Activated T-helper 17 cell treated with anti-CD3 and anti-CD28 coated beads, Interleukin-2, amount 50 U/mL, for 72 hours (primary cell): ENCODE measurements around the gene SLC37A3. TPM values are rescaled to one million over a fixed set of nuclear protein-coding genes. Genes with fewer than 3 reads are reported as not detected.
"Not testable (repeated sequence)": the region's sequence is repeated elsewhere in the genome, so short reads cannot be mapped to it uniquely, and the experiment has no call there.

Experiments
- ATAC-seq: fragments of 150-1000 bp; cut with Tn5 transposase; replicated peaks from 2 replicates; pipeline ENCODE4 v1.10.0; 2021; ENCODE audit warnings: mild to moderate bottlenecking, moderate library complexity
- H3K27ac Mint-ChIP-seq: one replicate; pipeline ENCODE4 v1.8.0; 2022; ENCODE audit warnings: mixed read lengths
- H3K27me3 Mint-ChIP-seq: one replicate; pipeline ENCODE4 v1.8.0; 2022; ENCODE audit warnings: mixed read lengths
- H3K36me3 Mint-ChIP-seq: one replicate; pipeline ENCODE4 v1.8.0; 2022; ENCODE audit warnings: low read depth, mild to moderate bottlenecking, mixed read lengths
- H3K4me1 Mint-ChIP-seq: one replicate; pipeline ENCODE4 v1.8.0; 2022; ENCODE audit warnings: mixed read lengths
- H3K4me3 Mint-ChIP-seq: one replicate; pipeline ENCODE4 v1.8.0; 2022; ENCODE audit warnings: mild to moderate bottlenecking, mixed read lengths
- H3K9me3 Mint-ChIP-seq: one replicate; pipeline ENCODE4 v1.8.0; 2022; ENCODE audit warnings: mixed read lengths
- total RNA-seq, 2 donors: library from RNA; stranded (reverse); gene quantifications; one replicate each; pipeline ENCODE4 v1.2.3, GENCODE V29; 2022

SLC37A3 gene
- total RNA-seq, 2 donors from 2014 or later, result 41.8 to 55.1 TPM

DNA sequence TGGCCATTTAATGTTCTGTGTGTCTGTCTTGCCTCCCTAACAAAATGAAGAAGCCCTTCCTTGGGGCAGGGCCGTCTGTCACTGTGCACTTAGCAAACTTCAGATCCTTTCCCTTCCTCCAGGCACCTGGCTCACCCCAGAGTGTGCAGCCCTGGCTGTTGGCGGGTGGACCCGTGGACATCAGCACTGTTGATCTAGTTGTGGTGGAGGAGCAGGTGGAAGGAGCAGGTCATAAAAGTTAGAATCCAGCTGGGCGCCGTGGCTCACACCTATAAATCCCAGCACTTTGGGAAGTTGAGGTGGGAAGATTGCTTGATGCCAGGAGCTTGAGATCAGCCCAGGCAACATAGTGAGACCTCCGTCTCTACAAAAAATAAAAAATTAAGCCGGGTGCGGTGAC, 18.2 kb upstream of the SLC37A3 start:
- no peak overlapping the region for H3K27ac Mint-ChIP-seq
- no peaks in the 10 kb centered on the region for H3K27me3 Mint-ChIP-seq
- no peaks in the 10 kb centered on the region for H3K4me1 Mint-ChIP-seq
- H3K9me3 Mint-ChIP-seq, result no peaks in the 10 kb centered on the region
- no peak for ATAC-seq
- no peak overlapping the region for H3K4me3 Mint-ChIP-seq
- H3K36me3 Mint-ChIP-seq, result peaks cover 25% of the 10 kb centered on the region

DNA sequence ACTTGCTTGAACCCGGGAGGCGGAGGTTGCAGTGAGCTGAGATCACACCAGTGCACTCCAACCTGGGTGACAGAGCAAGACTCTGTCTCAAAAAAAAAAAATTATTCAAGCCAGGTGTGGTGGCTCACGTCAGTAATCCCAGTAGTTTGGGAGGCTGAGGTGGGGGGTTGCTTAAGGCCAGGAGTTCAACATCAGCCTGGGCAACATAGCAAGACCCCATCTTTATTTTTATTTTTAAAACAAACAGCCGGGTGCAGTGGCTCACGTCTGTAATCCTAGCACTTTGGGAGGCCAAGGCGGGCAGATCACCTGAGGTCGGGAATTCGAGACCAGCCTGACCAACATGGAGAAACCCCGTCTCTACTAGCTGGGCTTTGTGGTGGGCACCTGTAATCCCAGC, 17.5 kb upstream of the SLC37A3 start:
- not testable (repeated sequence) for H3K27ac Mint-ChIP-seq, H3K4me1 Mint-ChIP-seq, H3K4me3 Mint-ChIP-seq, H3K27me3 Mint-ChIP-seq, ATAC-seq, H3K9me3 Mint-ChIP-seq
- peaks cover 29% of the 10 kb centered on the region for H3K36me3 Mint-ChIP-seq

DNA sequence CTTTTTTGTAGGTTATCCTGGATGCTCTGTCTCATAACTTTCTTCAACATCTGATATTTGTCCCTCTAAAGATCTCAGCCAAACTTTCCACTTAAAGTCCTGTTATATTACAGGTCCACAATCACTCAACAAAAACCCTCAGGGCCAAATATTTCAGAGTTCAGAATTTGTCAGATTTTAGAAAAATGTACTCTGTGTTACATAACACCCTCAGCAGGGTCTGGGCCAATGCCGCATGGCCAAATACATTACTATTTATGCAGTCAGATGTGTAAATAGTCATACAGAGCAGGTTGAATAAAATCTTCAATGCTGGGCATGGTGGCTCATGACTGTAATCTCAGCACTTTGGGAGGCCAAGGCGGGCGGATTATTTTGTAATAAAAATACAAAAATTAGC, 17.0 kb upstream of the SLC37A3 start:
- no peak for ATAC-seq
- Mint-ChIP-seq H3K4me1 (no peaks in the 10 kb centered on the region), H3K27ac (peak overlapping the region; percentile 27), H3K27me3 (no peaks in the 10 kb centered on the region), H3K4me3 (no peak overlapping the region), H3K36me3 (peaks cover 31% of the 10 kb centered on the region), H3K9me3 (no peaks in the 10 kb centered on the region)

GRCh38 chr7:140404565-140405065, 6.3 kb upstream of the SLC37A3 start:
- H3K4me3 Mint-ChIP-seq, result peak overlapping the region; percentile 99
- H3K9me3 Mint-ChIP-seq, result no peaks in the 10 kb centered on the region
- no peaks in the 10 kb centered on the region for H3K27me3 Mint-ChIP-seq
- peak overlapping the region; percentile 99 for H3K27ac Mint-ChIP-seq
- peaks cover 12% of the 10 kb centered on the region for H3K36me3 Mint-ChIP-seq
- peaks cover 22% of the 10 kb centered on the region for H3K4me1 Mint-ChIP-seq
- ATAC-seq, result no peak

DNA sequence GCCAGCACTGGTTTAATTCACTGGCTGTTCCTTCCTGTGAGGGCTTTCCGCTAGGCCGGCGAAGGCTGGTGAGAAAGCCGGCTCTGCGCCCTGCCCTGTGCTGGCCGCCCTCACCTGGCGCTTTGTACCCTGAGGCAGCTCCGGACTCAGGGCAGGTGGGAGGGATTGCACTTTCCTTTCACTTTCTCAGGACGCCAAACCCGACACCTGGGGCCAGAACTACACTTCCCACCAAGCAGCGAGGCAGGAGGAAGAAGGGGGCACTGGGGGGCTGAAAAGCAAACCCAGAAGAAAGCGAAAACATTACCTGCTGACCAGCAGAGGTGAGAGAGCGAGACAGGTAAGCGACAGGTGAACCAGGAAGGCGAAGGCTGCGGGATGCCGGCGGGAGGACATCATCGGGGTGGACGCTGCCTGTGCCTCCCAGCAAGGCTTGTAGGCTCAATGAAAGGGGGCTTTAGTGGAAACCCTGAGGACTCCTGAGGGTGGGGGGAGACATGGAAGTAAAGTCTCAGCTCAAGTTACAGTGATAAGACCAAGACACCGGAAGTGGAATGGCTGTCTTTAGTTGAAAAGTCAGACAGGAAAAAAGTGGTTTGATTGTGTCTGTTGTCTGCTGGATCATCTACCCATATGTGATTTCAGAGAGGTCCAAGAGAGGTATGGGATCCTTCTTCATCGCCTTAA, 5.7 kb upstream of the SLC37A3 start, which contains the start of gene RAB19:
TSS of gene RAB19 (plus strand) at position 181 of the 687 bp plus-strand sequence. CDS start 3,589 bp downstream, outside the sequence.
- Mint-ChIP-seq H3K36me3 (peaks cover 12% of the 10 kb centered on the region), H3K4me3 (peak within 1 kb of the TSS; percentile 99), H3K9me3 (no peaks in the 10 kb centered on the region), H3K4me1 (peaks cover 22% of the 10 kb centered on the region), H3K27ac (peak within 1 kb of the TSS; percentile 99), H3K27me3 (no peaks in the 10 kb centered on the region)
- peak; percentile 76 for ATAC-seq

DNA sequence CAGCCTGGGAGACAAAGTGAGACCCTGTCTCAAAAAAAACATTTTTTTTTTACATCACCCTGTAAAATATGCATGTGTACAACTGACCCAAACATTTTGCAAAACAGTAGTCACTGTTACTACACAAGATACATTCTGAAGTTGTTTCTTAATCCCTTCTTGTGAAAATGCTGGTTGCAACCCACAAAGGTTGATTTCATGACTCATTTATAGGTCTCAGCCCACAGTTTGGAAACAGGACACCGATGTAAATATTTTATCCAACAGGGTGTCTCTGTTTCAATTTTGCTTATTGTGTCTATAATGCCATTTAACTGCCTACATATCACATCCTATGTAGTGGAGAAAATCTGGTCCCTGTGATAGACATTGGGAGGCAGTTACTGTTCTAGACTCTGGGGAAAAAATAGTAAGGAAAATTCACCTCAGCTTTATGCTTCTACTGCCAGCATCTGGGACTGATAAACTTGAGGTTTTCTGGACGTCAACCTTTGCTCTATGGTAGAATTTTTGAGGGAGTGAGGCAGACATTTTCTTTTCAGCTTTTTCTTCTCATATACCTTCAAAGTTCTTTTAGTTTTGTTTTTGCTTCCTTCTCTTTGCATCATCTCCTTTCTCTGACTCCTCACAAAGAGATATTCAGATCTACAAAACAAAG, 4.0 kb upstream of the SLC37A3 start:
- Mint-ChIP-seq H3K4me3 (peak overlapping the region; percentile 67), H3K27me3 (no peaks in the 10 kb centered on the region), H3K9me3 (no peaks in the 10 kb centered on the region), H3K36me3 (peaks cover 8% of the 10 kb centered on the region), H3K4me1 (peaks cover 26% of the 10 kb centered on the region), H3K27ac (peak overlapping the region; percentile 65)
- ATAC-seq, result peak; percentile 28

GRCh38 chr7:140400381-140400780, 2.1 kb upstream of the SLC37A3 start:
- no peaks in the 10 kb centered on the region for H3K27me3 Mint-ChIP-seq
- peaks cover 14% of the 10 kb centered on the region for H3K36me3 Mint-ChIP-seq
- no peak for ATAC-seq
- H3K9me3 Mint-ChIP-seq, result no peaks in the 10 kb centered on the region
- H3K4me3 Mint-ChIP-seq, result no peak overlapping the region
- no peak overlapping the region for H3K27ac Mint-ChIP-seq
- H3K4me1 Mint-ChIP-seq, result peaks cover 33% of the 10 kb centered on the region

DNA sequence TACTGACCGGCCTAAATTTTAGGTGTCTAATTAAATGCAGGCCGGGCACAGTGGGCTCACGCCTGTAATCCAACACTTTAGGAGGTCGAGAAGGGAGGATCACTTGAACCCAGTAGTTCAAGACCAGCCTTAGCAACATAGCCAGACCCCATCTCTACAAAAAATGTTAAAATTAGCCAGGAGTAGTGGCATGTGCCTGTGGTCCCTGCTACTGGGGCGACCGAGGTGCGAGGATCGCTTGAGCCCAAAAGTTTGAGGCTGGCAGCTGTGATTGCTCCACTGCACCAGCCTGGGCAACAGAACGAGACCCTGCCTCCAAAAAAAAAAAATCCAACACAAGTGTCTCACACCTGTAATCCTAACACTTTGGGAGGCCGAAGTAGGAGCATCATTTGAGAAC, 491 bp upstream of the SLC37A3 start:
- H3K27ac Mint-ChIP-seq, result peak overlapping the region; percentile 92
- no peaks in the 10 kb centered on the region for H3K9me3 Mint-ChIP-seq
- H3K4me1 Mint-ChIP-seq, result peaks cover 24% of the 10 kb centered on the region
- no peaks in the 10 kb centered on the region for H3K27me3 Mint-ChIP-seq
- peaks cover 14% of the 10 kb centered on the region for H3K36me3 Mint-ChIP-seq
- no peak for ATAC-seq
- H3K4me3 Mint-ChIP-seq, result peak overlapping the region; percentile 93

DNA sequence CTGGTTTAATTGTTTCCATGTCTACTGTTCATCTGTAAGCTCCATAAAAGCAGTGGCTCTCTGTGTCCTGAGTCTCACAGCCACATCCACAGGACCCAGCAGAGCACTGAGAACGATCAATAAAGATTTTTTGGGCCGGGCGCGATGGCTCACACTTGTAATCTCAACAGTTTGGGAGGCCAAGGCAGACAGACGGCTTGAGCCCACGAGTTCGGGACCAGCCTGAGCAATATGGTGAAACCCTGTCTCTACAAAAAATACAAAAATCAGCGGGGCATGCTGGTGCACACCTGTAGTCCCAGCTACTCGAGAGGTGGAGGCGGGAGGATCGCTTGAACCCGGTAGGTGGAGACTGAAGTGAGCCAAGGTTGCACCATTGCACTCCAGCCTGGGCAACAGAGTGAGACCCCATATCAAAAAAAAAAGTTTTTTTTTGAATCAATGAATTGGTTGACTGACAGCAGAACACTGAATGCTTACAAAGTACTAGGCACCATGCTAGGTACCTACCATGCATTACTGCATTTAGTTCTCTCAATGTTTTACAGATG, 4.5 kb downstream of the SLC37A3 start:
- no peaks in the 10 kb centered on the region for H3K9me3 Mint-ChIP-seq
- peaks cover 11% of the 10 kb centered on the region for H3K4me1 Mint-ChIP-seq
- peaks cover 14% of the 10 kb centered on the region for H3K36me3 Mint-ChIP-seq
- H3K27ac Mint-ChIP-seq, result no peak overlapping the region
- no peak for ATAC-seq
- no peaks in the 10 kb centered on the region for H3K27me3 Mint-ChIP-seq
- no peak overlapping the region for H3K4me3 Mint-ChIP-seq

DNA sequence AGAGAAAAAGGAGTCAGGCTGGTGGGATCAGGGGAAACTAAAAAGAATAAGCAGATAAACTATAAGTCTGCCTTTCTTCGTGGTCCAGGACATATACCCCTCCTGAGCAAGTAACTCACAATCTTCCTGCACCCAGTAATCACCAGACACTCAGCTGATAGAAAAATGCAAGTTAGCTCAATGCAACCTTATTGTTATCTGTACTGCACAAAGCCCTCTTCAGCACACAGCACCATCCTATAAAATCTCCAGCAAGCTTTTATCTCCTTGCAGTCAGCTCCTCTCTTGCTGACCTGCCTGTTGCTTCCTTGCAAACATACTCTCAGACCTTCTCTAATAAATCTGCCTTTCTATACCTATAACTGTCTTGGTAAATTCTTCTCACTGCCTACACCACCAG, 6.7 kb downstream of the SLC37A3 start:
- Mint-ChIP-seq H3K36me3 (peaks cover 7% of the 10 kb centered on the region), H3K4me3 (no peak overlapping the region), H3K27ac (no peak overlapping the region), H3K9me3 (no peaks in the 10 kb centered on the region), H3K27me3 (no peaks in the 10 kb centered on the region), H3K4me1 (peaks cover 6% of the 10 kb centered on the region)
- no peak for ATAC-seq

- no peak overlapping the region for H3K4me3 Mint-ChIP-seq
- H3K9me3 Mint-ChIP-seq, result no peaks in the 10 kb centered on the region
- peaks cover 5% of the 10 kb centered on the region for H3K36me3 Mint-ChIP-seq
- ATAC-seq, result peak; percentile 59
- no peak overlapping the region for H3K27ac Mint-ChIP-seq
- H3K4me1 Mint-ChIP-seq, result no peaks in the 10 kb centered on the region
- no peaks in the 10 kb centered on the region for H3K27me3 Mint-ChIP-seq
Observed at GRCh38 chr7:140390466-140391190, 7.7 kb downstream of the SLC37A3 start.

- peaks cover 5% of the 10 kb centered on the region for H3K4me1 Mint-ChIP-seq
- no peaks in the 10 kb centered on the region for H3K27me3 Mint-ChIP-seq
- H3K36me3 Mint-ChIP-seq, result peaks cover 11% of the 10 kb centered on the region
- H3K27ac Mint-ChIP-seq, result no peak overlapping the region
- H3K9me3 Mint-ChIP-seq, result no peaks in the 10 kb centered on the region
- no peak overlapping the region for H3K4me3 Mint-ChIP-seq
- ATAC-seq, result peak; percentile 51
Observed at GRCh38 chr7:140390034-140390433, 8.3 kb downstream of the SLC37A3 start.

DNA sequence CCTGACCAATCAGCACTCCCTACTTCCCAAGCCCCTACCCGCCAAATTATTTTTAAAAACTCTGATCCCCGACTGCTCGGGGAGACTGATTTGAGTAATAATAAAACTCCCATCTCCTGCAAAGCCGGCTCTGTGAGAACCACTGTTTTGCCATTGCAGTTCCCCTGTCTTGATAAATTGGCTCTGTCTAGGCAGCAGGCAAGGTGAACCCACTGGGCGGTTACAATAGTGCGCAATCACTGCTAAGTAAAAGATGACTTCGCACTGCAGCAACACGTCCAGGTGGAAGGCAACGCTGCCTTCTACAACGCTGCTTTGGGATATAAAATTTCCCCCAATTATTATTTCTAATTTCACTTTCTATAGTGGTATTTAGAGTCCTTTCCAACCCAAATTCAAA, 8.9 kb downstream of the SLC37A3 start:
- peaks cover 11% of the 10 kb centered on the region for H3K36me3 Mint-ChIP-seq
- H3K4me3 Mint-ChIP-seq, result no peak overlapping the region
- ATAC-seq, result no peak
- H3K27ac Mint-ChIP-seq, result no peak overlapping the region
- peaks cover 10% of the 10 kb centered on the region for H3K4me1 Mint-ChIP-seq
- H3K27me3 Mint-ChIP-seq, result no peaks in the 10 kb centered on the region
- H3K9me3 Mint-ChIP-seq, result no peaks in the 10 kb centered on the region

DNA sequence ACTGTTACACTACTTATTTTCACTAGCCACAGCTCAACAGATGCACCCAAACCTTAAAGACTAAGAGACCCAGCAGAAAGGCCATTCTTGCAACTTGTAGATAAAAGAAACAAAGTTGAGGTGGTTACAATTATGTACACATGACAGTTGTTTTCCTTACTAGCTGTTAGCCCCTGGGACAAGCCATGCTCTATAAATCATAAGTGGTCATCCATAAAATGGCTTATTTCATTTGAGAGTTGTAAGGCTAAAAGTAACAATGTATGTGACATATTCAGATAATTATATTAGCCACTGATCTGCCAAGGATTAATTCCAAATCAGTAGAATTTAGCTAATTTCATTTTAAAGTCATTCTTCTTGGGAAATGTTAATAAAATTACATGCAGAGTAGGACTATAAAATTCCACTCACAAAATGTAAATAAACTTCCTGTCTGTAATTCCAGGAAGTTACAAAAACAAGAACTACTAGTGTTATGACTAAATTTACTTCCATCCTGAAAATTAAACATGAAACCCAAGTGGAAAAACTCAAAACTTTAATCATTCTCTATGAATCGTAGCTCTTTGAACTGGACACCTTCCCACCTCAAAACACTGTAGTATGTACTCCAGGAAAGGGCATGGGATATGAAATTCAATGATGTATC, 13.3 kb downstream of the SLC37A3 start:
- H3K36me3 Mint-ChIP-seq, result peaks cover 39% of the 10 kb centered on the region
- H3K27me3 Mint-ChIP-seq, result no peaks in the 10 kb centered on the region
- H3K4me1 Mint-ChIP-seq, result peaks cover 10% of the 10 kb centered on the region
- peak overlapping the region; percentile 68 for H3K27ac Mint-ChIP-seq
- H3K9me3 Mint-ChIP-seq, result no peaks in the 10 kb centered on the region
- ATAC-seq, result peak; percentile 30
- H3K4me3 Mint-ChIP-seq, result peak overlapping the region; percentile 53
